GM23248 (cell line): ENCODE results near the gene SOX6.

Source experiments
- EZH2 ChIP-seq: fragments of 200-600 bp; sonication (generic); IDR thresholded peaks from 2 replicates; pipeline ENCODE4 v1.6.1; 2018; ENCODE audit warnings: antibody characterized with exemption, mild to moderate bottlenecking; ENCODE audit not compliant: insufficient read depth, poor library complexity, severe bottlenecking
- EZH2phosphoT487 ChIP-seq: fragments of 200-600 bp; sonication (generic); IDR thresholded peaks from 2 replicates; pipeline ENCODE4 v1.6.1; 2018; ENCODE audit warnings: antibody characterized with exemption, moderate library complexity, mild to moderate bottlenecking, low read depth; ENCODE audit not compliant: insufficient read depth

GRCh38 chr11:15941206-15941770 lies 415.1 kb downstream of the SOX6 start:
- TF ChIP-seq EZH2 (no peak), EZH2phosphoT487 (no peak)
